ENCODE data around the gene HARS1. TPM values are rescaled to one million over a fixed set of nuclear protein-coding genes. Genes with fewer than 3 reads are reported as not detected.

The HARS1 gene
- polyA plus RNA-seq, 3 donors from 2014 or later: 52.0 to 90.7 (median 79.5) TPM

- DNase-seq: no peak
- Mint-ChIP-seq H3K4me1 (peaks cover 22 to 23% of the 10 kb centered on the region in 2 donors), H3K27ac (peak overlapping the region in 4 of 6 donors; percentile 26 to 69 (median 51)), H3K27me3 (ENCODE audit: low read depth in 3 of 3) (peaks cover 11 to 20% (median 17%) of the 10 kb centered on the region in 3 donors), H3K9me3 (peaks cover 0 to 3% (median 0%) of the 10 kb centered on the region in 6 donors), H3K4me3 (no peak overlapping the region), H3K36me3 (peaks cover 17 to 23% (median 21%) of the 10 kb centered on the region in 3 donors)
Observed at GRCh38 chr5:140707812-140708211, 16.6 kb upstream of the HARS1 start.

DNA sequence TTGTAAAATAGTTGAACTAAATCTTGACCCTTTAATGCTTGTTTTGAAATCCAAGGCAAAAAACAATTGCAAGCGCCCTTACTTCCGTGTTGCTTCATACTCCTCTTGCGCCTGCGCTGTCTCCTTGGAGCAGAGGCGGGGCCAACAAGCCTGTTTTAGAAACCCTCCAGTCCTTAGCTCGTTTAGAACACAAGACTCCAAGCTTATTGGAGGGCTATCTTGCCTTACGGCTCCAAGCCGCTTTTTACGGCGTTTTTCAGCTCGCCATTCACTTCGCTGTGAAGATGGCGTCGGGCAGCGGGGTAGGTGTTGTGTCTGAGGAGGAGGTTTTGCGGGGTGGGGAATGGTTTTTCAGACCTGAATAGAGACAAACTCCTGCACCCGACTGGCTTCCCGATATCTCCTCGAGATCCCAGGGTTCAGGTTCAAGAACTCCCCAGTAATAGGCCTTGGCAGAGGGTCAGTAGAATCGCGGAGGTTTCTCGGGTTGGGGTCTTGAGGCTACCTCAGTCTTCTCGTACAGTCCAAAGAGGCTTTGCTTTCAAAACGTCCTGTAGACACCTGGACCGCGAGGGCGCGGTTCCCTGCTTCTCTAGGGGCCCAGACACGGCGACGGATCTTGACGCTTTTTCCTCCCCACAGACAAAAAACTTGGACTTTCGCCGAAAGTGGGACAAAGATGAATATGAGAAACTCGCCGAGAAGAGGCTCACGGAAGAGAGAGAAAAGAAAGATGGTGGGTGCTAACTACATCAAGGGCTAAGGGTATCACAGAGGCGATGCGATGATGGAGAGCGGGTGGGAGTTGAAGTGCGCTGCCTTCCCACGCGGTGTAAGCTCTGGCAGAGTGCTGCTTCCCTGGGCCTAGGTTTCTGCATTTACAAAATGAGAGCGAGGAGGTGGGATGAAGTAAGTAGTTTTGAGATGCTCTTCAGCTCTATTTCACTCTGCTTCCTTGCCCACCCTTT is 9.3 kb upstream of the HARS1 start, which contains the start of gene ZMAT2:
ZMAT2 (plus strand) TSS at position 271 of the 968 bp plus-strand sequence; CDS start at position 285, 14 bp downstream.
- DNase-seq: peak; percentile 91 to 94 (median 93)
- Mint-ChIP-seq H3K4me1 (peaks cover 25 to 28% of the 10 kb centered on the region in 2 donors), H3K27ac (peak within 1 kb of the TSS; percentile 95 to 98 (median 98)), H3K36me3 (peaks cover 42 to 60% (median 47%) of the 10 kb centered on the region in 3 donors), H3K27me3 (ENCODE audit: low read depth in 3 of 3) (peaks cover 2 to 5% (median 2%) of the 10 kb centered on the region in 3 donors), H3K4me3 (peak within 1 kb of the TSS; percentile 96 to 100 (median 99)), H3K9me3 (no peaks in the 10 kb centered on the region)

GRCh38 chr5:140696891-140697492 is 5.8 kb upstream of the HARS1 start:
- H3K4me1 Mint-ChIP-seq: peaks cover 39 to 44% of the 10 kb centered on the region in 2 donors
- H3K27me3 Mint-ChIP-seq (ENCODE audit: low read depth in 3 of 3): peaks cover 2 to 5% (median 2%) of the 10 kb centered on the region in 3 donors

GRCh38 chr5:140694276-140694675 is 3.1 kb upstream of the HARS1 start:
- Mint-ChIP-seq H3K27ac (no peak overlapping the region), H3K4me3 (peak overlapping the region in 1 of 5 donors; percentile 5), H3K36me3 (peaks cover 26 to 41% (median 28%) of the 10 kb centered on the region in 3 donors), H3K9me3 (no peaks in the 10 kb centered on the region), H3K27me3 (ENCODE audit: low read depth in 3 of 3) (peaks cover 1 to 2% (median 2%) of the 10 kb centered on the region in 3 donors), H3K4me1 (peaks cover 40 to 46% of the 10 kb centered on the region in 2 donors)
- no peak for DNase-seq

More at GRCh38 chr5:140696891-140697492, 5.8 kb upstream of the HARS1 start:
- peaks cover 32 to 51% (median 33%) of the 10 kb centered on the region in 3 donors for H3K36me3 Mint-ChIP-seq
- peak overlapping the region in 3 of 6 donors; percentile 18 to 49 (median 30) for H3K27ac Mint-ChIP-seq
- no peaks in the 10 kb centered on the region for H3K9me3 Mint-ChIP-seq
- no peak overlapping the region for H3K4me3 Mint-ChIP-seq
- DNase-seq: no peak

DNA sequence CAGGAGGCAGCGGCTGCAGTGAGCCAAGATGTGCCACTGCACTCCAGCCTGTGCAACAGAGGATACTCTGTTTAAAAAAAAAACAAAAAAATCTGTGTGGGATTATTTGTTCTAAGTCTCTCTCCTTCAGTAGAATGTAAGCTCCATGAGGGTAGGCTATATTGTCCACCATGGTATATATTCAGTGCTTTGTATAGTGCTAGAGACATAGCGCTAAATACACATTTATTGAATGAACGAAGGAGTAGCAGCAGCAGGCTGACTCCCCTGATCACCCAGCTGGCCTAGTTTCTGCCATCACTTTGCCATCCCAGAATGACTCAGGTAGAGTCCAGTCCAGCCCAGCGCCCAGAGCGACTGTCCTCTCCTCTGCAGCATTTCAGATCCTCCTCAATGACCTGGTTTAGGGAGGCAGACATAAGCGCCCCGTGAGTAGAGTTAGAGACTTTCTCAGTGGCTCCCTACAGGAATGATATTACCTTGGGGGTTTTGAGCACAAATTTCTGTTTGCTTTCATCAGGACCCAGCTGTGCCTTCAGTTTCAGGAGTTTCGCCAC is 716 bp downstream of the HARS1 start:
- H3K4me1 Mint-ChIP-seq: peaks cover 41 to 60% of the 10 kb centered on the region in 2 donors

DNA sequence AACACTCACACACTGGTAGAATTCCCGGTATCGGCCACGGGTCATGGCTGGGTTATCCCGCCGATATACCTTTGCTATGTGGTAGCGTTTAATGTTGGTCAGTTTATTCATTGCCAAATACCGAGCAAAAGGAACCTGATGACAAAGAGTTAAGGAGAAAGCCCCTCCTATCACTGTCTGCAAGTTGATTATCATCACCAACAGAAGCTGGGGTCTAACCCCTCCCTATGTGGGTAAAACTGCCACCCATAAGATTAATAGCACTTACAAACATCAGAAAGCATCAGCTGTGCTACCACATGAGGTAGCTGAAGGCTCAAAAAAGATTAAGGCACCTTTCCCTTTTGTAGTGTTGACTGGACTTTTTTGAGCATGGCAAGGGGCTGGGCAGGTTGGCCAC is 12.2 kb downstream of the HARS1 start:
- Mint-ChIP-seq H3K4me3 (no peak overlapping the region), H3K27me3 (ENCODE audit: low read depth in 3 of 3) (no peaks in the 10 kb centered on the region), H3K9me3 (no peaks in the 10 kb centered on the region), H3K27ac (no peak overlapping the region), H3K4me1 (no peaks in the 10 kb centered on the region), H3K36me3 (peaks cover 8 to 50% (median 11%) of the 10 kb centered on the region in 3 donors)
- DNase-seq: no peak

More for the DNA sequence above, 716 bp downstream of the HARS1 start:
- H3K9me3 Mint-ChIP-seq: no peaks in the 10 kb centered on the region
- H3K27ac Mint-ChIP-seq: peak overlapping the region; percentile 88 to 100 (median 98)
- no peak for DNase-seq
- peak overlapping the region; percentile 91 to 100 (median 99) for H3K4me3 Mint-ChIP-seq
- H3K36me3 Mint-ChIP-seq: peaks cover 4 to 12% (median 6%) of the 10 kb centered on the region in 3 donors
- H3K27me3 Mint-ChIP-seq (ENCODE audit: low read depth in 3 of 3): peaks cover 1 to 2% (median 2%) of the 10 kb centered on the region in 3 donors

- DNase-seq: no peak
- Mint-ChIP-seq H3K4me1 (no peaks in the 10 kb centered on the region), H3K27me3 (ENCODE audit: low read depth in 3 of 3) (no peaks in the 10 kb centered on the region), H3K4me3 (no peak overlapping the region), H3K36me3 (peaks cover 6 to 53% (median 11%) of the 10 kb centered on the region in 3 donors), H3K9me3 (no peaks in the 10 kb centered on the region), H3K27ac (no peak overlapping the region)
Observed at GRCh38 chr5:140677947-140678346, 13.2 kb downstream of the HARS1 start.

GRCh38 chr5:140674629-140675028 is 16.5 kb downstream of the HARS1 start:
- Mint-ChIP-seq H3K9me3 (no peaks in the 10 kb centered on the region), H3K36me3 (peaks cover 6 to 50% (median 16%) of the 10 kb centered on the region in 3 donors), H3K4me1 (no peaks in the 10 kb centered on the region), H3K4me3 (no peak overlapping the region), H3K27ac (peak overlapping the region in 2 of 6 donors; percentile 30 to 35), H3K27me3 (ENCODE audit: low read depth in 3 of 3) (peaks cover 0 to 2% (median 0%) of the 10 kb centered on the region in 3 donors)
- DNase-seq: no peak

- no peaks in the 10 kb centered on the region for H3K4me1 Mint-ChIP-seq
- no peak for DNase-seq
- peaks cover 6 to 50% (median 19%) of the 10 kb centered on the region in 3 donors for H3K36me3 Mint-ChIP-seq
- peaks cover 0 to 2% (median 0%) of the 10 kb centered on the region in 3 donors for H3K27me3 Mint-ChIP-seq (ENCODE audit: low read depth in 3 of 3)
- peak overlapping the region in 1 of 6 donors; percentile 30 for H3K27ac Mint-ChIP-seq
- no peaks in the 10 kb centered on the region for H3K9me3 Mint-ChIP-seq
- H3K4me3 Mint-ChIP-seq: no peak overlapping the region
Observed at GRCh38 chr5:140674211-140674610, 17.0 kb downstream of the HARS1 start.

GRCh38 chr5:140673187-140673976 is 17.8 kb downstream of the HARS1 start, which contains the start of gene DND1:
Gene DND1 (minus strand): TSS chr5:140673576. CDS start chr5:140673542, 34 bp downstream.
- Mint-ChIP-seq H3K4me3 (no peak within 1 kb of the TSS), H3K36me3 (peaks cover 6 to 47% (median 19%) of the 10 kb centered on the region in 3 donors), H3K9me3 (no peaks in the 10 kb centered on the region)

GRCh38 chr5:140672455-140673186 is 18.5 kb downstream of the HARS1 start:
- Mint-ChIP-seq H3K9me3 (no peaks in the 10 kb centered on the region), H3K27me3 (ENCODE audit: low read depth in 3 of 3) (peaks cover 0 to 2% (median 2%) of the 10 kb centered on the region in 3 donors), H3K4me1 (peaks cover 3 to 8% of the 10 kb centered on the region in 2 donors), H3K27ac (no peak overlapping the region), H3K4me3 (no peak overlapping the region), H3K36me3 (peaks cover 6 to 49% (median 15%) of the 10 kb centered on the region in 3 donors)
- DNase-seq: peak in 1 of 3 donors; percentile 20

More at GRCh38 chr5:140673187-140673976, 17.8 kb downstream of the HARS1 start, which contains the start of gene DND1:
- no peak for DNase-seq
- Mint-ChIP-seq H3K27me3 (ENCODE audit: low read depth in 3 of 3) (peaks cover 0 to 2% (median 0%) of the 10 kb centered on the region in 3 donors), H3K4me1 (peaks cover 0 to under 1% of the 10 kb centered on the region in 2 donors), H3K27ac (peak within 1 kb of the TSS in 1 of 6 donors; percentile 30)
